Measurements from ENCODE around the gene OR2AG2. TPM values are rescaled to one million over a fixed set of nuclear protein-coding genes. Genes with fewer than 3 reads are reported as not detected.

OR2AG2 gene
- total RNA-seq, 2 experiments from 2014 or later = 0.29 to 0.45 TPM

DNA sequence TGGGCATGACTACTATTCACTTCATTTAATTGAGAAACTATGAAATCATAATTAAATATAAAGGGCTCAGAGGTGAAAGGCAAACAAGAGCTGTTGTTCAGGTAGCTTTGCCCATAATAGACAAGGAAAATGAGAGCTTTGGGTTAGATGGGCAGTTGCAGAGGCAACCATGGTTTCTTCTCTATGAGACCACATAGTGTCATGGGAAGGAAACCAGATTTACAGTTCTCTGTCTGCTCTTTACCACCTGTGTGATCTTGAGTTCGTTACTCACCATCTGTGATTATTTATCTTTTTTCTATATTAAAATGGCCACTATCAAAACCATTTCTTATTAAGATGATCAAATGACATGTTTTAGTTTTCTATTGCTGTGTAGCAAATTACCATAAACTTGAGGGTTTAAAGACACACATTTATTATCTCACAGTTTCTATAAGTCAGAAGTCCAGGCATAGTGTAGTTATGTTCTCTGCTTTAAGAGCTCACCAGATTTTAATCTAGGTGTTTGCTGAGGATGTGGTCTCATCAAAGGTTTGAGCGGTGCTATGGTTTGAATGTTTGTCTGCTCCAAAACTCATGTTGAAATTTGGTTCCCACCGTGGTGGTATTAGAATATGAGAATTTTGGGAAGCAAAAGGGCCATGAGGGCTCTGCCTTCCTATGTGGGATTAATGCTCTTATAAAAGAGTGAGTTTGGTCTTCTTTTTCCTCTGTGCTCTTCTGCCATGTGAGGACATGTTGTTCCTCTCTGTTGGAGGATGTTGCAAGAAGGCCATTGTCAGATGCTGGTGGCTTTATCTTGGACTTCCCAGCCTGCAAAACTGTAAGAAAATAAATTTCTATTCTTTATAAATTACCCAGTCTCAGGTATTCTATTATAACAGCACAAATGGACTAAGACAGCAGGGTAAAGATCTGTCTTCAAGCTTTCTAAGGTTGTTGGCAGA, 38.2 kb downstream of the OR2AG2 start:
- Mint-ChIP-seq H3K4me1 (ENCODE audit: low read depth) (peaks cover 77% of the 10 kb centered on the region), H3K27ac (peak overlapping the region; percentile 83), H3K27me3 (no peaks in the 10 kb centered on the region), H3K4me3 (no peak overlapping the region), H3K36me3 (ENCODE audit: low read depth) (peaks cover 55% of the 10 kb centered on the region), H3K9me3 (peaks cover 9% of the 10 kb centered on the region)
- intact Hi-C loops (cut with micrococcal nuclease) = no loop called here
- TF ChIP-seq, protein P1, sequence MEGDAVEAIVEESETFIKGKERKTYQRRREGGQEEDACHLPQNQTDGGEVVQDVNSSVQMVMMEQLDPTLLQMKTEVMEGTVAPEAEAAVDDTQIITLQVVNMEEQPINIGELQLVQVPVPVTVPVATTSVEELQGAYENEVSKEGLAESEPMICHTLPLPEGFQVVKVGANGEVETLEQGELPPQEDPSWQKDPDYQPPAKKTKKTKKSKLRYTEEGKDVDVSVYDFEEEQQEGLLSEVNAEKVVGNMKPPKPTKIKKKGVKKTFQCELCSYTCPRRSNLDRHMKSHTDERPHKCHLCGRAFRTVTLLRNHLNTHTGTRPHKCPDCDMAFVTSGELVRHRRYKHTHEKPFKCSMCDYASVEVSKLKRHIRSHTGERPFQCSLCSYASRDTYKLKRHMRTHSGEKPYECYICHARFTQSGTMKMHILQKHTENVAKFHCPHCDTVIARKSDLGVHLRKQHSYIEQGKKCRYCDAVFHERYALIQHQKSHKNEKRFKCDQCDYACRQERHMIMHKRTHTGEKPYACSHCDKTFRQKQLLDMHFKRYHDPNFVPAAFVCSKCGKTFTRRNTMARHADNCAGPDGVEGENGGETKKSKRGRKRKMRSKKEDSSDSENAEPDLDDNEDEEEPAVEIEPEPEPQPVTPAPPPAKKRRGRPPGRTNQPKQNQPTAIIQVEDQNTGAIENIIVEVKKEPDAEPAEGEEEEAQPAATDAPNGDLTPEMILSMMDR (IDR thresholded peaks at IDR 0.05) = no peak
- ATAC-seq = peak; percentile 50
- POLR2A ChIA-PET = no interaction called here
- CTCF ChIA-PET = interaction anchor here (0.5 to 17.9 kb wide), 7 partner anchors 9 to 105 kb away, joined by 3 to 367 read pairs (median 4); no protein-coding TSS in a partner anchor
- no peak for DNase-seq

DNA sequence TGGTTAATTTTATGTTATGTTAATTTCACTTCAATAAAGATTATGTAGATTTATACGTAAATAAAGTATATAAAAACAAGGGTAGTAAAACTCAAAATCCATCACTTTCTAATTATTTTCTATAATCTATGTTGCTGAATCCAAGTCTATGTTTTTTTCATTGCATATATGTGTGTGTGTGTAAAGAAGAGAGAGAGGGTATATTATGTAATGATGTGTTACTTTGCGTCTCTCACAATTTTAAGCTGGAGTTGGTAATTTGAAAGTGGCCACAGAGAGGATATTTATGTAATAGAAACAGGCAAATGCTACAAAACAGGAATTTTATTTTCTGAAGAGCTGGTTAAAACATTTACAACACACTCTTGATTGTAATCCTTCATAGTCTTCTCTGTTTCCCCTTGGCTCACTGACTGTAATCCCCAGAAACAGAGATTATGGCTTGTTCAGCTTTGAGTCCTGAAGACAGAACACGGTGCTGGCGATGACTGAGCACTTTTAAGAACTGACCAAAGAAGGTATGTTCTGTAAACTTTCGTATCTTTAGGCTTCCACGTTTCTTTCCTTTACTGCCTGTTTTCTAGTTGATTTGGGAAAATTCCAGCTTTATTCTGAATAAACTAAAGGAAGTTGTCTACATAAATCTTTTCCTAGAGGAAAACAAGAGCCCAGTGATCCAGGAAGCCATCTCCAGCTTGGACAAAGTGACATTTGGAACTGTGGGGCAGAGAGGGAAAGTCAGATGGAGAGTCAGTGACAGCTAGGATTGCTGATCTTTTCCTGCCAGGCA, 43.6 kb downstream of the OR2AG2 start:
- POLR2A ChIA-PET = interaction anchor here (1.0 to 1.4 kb wide), 3 partner anchors 10 to 29 kb away, joined by 3 to 5 read pairs (median 3); no protein-coding TSS in a partner anchor
- intact Hi-C loops (cut with micrococcal nuclease) = no loop called here
- H3K4me1 Mint-ChIP-seq (ENCODE audit: low read depth) = peaks cover 71% of the 10 kb centered on the region
- TF ChIP-seq, protein P1 (IDR thresholded peaks at IDR 0.05) = no peak
- H3K27ac Mint-ChIP-seq = peak overlapping the region; percentile 74
- no peak for DNase-seq
- peaks cover 13% of the 10 kb centered on the region for H3K9me3 Mint-ChIP-seq
- no peak for ATAC-seq
- CTCF ChIA-PET = interaction anchor here (0.7 to 4.2 kb wide), 12 partner anchors 8 to 785 kb away, joined by 3 to 39 read pairs (median 5); partner anchors contain the start of genes MRPL17 and PPFIBP2
- H3K27me3 Mint-ChIP-seq = no peaks in the 10 kb centered on the region
- H3K36me3 Mint-ChIP-seq (ENCODE audit: low read depth) = peaks cover 64% of the 10 kb centered on the region
- H3K4me3 Mint-ChIP-seq = no peak overlapping the region

DNA sequence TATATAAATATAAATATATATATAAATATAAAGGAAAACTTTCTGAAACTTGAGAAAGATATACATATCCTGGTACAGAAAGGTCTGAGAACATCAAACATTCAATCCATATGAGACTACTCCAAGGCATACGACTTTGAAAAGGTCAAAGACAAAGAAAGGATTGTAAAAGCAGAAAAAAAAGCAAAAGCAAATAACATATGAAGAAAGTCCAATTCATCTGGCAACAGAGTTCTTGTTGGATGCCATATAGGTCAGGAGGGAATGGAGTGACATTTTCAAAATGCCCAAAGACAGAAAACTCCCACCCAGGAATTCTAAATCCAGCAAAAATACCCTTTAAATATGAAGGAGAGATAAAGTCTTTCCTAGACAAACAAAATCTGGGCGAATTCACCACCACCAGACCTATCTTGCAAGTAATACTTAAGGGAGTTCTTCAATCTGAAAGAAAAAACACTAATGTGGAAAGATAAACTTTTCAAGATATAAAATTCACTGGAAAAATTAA, 46.3 kb downstream of the OR2AG2 start:
- intact Hi-C loops (cut with micrococcal nuclease) = no loop called here
- no peak overlapping the region for H3K4me3 Mint-ChIP-seq
- peaks cover 74% of the 10 kb centered on the region for H3K36me3 Mint-ChIP-seq (ENCODE audit: low read depth)
- H3K9me3 Mint-ChIP-seq = peaks cover 21% of the 10 kb centered on the region
- ChIA-PET POLR2A (no interaction called here), CTCF (interaction anchor here (1.1 to 17.4 kb wide), 5 partner anchors 10 to 34 kb away, joined by 3 to 186 read pairs (median 6); no protein-coding TSS in a partner anchor)
- peaks cover 88% of the 10 kb centered on the region for H3K4me1 Mint-ChIP-seq (ENCODE audit: low read depth)
- ATAC-seq (no peak), DNase-seq (no peak)
- no peaks in the 10 kb centered on the region for H3K27me3 Mint-ChIP-seq
- TF ChIP-seq, protein P1 (IDR thresholded peaks at IDR 0.05) = no peak
- peak overlapping the region; percentile 14 for H3K27ac Mint-ChIP-seq

DNA sequence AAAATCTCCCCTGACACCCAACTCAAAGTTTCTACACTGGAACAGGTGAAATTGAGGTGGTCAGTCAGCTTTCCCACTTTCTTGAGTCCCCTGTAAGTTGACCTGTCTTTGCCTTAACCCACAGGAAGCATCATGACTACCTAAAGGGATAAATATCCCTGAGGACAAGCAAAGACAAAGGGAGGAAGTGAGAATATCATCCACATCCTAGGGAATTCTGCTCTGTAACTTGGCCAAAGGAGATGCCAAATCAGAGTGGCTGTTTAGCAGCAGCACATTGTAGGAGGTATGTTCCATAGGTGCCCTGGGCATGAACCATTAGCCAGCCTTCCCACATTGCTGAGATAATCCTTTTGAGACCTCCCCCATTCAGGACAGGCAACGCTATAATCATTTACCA, 47.8 kb downstream of the OR2AG2 start:
- POLR2A ChIA-PET = interaction anchor here (1.0 kb wide), 1 partner anchor 20 kb away, joined by 4 read pairs; no protein-coding TSS in a partner anchor
- peaks cover 79% of the 10 kb centered on the region for H3K36me3 Mint-ChIP-seq (ENCODE audit: low read depth)
- no peak for ATAC-seq

More for the DNA sequence above, 47.8 kb downstream of the OR2AG2 start:
- peak overlapping the region; percentile 9 for H3K27ac Mint-ChIP-seq
- CTCF ChIA-PET = interaction anchor here (1.0 to 17.4 kb wide), 8 partner anchors 9 to 35 kb away, joined by 3 to 186 read pairs (median 6); no protein-coding TSS in a partner anchor
- no peaks in the 10 kb centered on the region for H3K27me3 Mint-ChIP-seq
- H3K4me1 Mint-ChIP-seq (ENCODE audit: low read depth) = peaks cover 90% of the 10 kb centered on the region
- TF ChIP-seq, protein P1 (IDR thresholded peaks at IDR 0.05) = no peak
- peaks cover 27% of the 10 kb centered on the region for H3K9me3 Mint-ChIP-seq
- no peak overlapping the region for H3K4me3 Mint-ChIP-seq
- no peak for DNase-seq
- intact Hi-C loops (cut with micrococcal nuclease) = no loop called here
